Upper lobe of left lung (tissue), 4 donors: ENCODE data around the gene MEAK7.

ENCODE experiments used
- EP300 ChIP-seq, 4 donors: sonication (generic); formaldehyde crosslinking; IDR thresholded peaks; one replicate each; pipeline ENCODE4 v1.5.1; 2017; ENCODE audit warnings: antibody characterized with exemption in 4 of 4, control low read depth in 2 of 4
- POLR2A ChIP-seq, 4 donors: fragments of 450-650 bp; IDR thresholded peaks; one replicate each; pipeline ENCODE4 v1.5.1; 2016 to 2017; ENCODE audit warnings: antibody characterized with exemption in 4 of 4, mild to moderate bottlenecking in 2 of 4
- POLR2AphosphoS5 ChIP-seq, 2 donors: sonication (generic); formaldehyde crosslinking; IDR thresholded peaks; one replicate each; pipeline ENCODE4 v1.5.1; 2017; ENCODE audit warnings: antibody characterized with exemption in 2 of 2
- TF ChIP-seq, protein P1 (sequence below), 6 experiments: fragments of 450-650 bp in 4 of 6; fragments of 200-600 bp in 2 of 6; sonication (generic) in 2 of 6; IDR thresholded peaks; one replicate each; pipeline ENCODE4 v1.5.1; 2016 to 2019; ENCODE audit warnings: antibody characterized with exemption in 6 of 6

DNA sequence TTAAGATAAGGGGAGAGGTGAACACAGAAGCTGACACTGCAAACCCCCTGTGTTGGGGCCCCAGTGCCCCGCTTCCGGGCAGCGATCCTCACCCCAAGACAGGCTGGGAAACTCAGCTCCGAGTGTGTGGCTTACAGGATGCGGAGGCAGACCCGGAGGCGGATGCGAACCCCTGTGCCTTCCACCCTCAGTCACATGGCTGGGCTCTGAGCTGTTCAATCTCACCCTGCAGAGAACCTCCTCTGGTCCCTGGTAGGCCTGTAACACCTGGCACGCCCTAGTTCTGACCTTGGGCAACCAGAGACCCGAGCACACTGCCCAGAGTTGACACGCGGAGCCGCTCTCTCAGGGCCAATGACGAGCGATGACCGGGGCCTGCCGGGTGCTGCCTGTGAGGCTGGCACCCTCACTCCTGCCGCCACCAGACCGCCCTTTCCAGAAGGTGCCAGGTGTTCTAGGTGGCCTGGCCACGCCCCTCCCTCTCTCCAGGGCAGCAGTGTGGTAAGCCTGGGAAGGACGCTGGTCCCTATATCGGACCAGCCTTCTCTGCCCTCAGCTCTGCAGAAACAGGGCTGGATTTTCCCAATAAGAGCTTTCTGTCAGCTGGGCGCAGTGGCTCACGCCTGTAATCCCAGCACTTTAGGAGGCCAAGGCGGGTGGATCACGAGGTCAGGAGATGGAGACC, 23.3 kb downstream of the MEAK7 start:
- TF ChIP-seq POLR2A (IDR thresholded peaks at IDR 0.05) (no peak), POLR2AphosphoS5 (IDR thresholded peaks at IDR 0.05) (no peak), EP300 (IDR thresholded peaks at IDR 0.05) (no peak)
- TF ChIP-seq, protein P1, sequence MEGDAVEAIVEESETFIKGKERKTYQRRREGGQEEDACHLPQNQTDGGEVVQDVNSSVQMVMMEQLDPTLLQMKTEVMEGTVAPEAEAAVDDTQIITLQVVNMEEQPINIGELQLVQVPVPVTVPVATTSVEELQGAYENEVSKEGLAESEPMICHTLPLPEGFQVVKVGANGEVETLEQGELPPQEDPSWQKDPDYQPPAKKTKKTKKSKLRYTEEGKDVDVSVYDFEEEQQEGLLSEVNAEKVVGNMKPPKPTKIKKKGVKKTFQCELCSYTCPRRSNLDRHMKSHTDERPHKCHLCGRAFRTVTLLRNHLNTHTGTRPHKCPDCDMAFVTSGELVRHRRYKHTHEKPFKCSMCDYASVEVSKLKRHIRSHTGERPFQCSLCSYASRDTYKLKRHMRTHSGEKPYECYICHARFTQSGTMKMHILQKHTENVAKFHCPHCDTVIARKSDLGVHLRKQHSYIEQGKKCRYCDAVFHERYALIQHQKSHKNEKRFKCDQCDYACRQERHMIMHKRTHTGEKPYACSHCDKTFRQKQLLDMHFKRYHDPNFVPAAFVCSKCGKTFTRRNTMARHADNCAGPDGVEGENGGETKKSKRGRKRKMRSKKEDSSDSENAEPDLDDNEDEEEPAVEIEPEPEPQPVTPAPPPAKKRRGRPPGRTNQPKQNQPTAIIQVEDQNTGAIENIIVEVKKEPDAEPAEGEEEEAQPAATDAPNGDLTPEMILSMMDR (IDR thresholded peaks at IDR 0.05), result no peak
